Type B pancreatic cell (in vitro differentiated cells): ENCODE results near the gene NCAM1. TPM values are rescaled to one million over a fixed set of nuclear protein-coding genes. Genes with fewer than 3 reads are reported as not detected.

Source experiments
- DNase-seq: peaks from one replicate; pipeline ENCODE4 v3.0.0; 2021; ENCODE audit warnings: mixed read lengths; ENCODE audit not compliant: unreplicated experiment; ENCODE audit errors: extremely low spot score
- H3K27ac Mint-ChIP-seq: 2 replicates; pipeline ENCODE4 v1.8.0; 2021; ENCODE audit warnings: mild to moderate bottlenecking, mixed read lengths
- H3K27me3 Mint-ChIP-seq: 2 replicates; pipeline ENCODE4 v1.8.0; 2021; ENCODE audit warnings: mixed read lengths
- H3K36me3 Mint-ChIP-seq: 2 replicates; pipeline ENCODE4 v1.8.0; 2021; ENCODE audit warnings: mixed read lengths
- H3K4me1 Mint-ChIP-seq: one replicate; pipeline ENCODE4 v1.8.0; 2021; ENCODE audit warnings: mixed read lengths; ENCODE audit not compliant: unreplicated experiment
- H3K4me3 Mint-ChIP-seq: 2 replicates; pipeline ENCODE4 v1.8.0; 2021; ENCODE audit warnings: mild to moderate bottlenecking, mixed read lengths
- H3K9me3 Mint-ChIP-seq: 2 replicates; pipeline ENCODE4 v1.8.0; 2021; ENCODE audit warnings: mixed read lengths
- total RNA-seq: library from RNA; stranded (reverse); gene quantifications from 2 replicates; pipeline ENCODE4 v1.2.1, GENCODE V29; 2021; ENCODE audit warnings: low replicate concordance
- TF ChIP-seq, protein P1 (sequence below): fragments of 200-600 bp; sonication (generic); conservative IDR thresholded peaks from 2 replicates; pipeline ENCODE4 v1.5.0; 2021; ENCODE audit warnings: antibody characterized with exemption, mild to moderate bottlenecking

The NCAM1 gene
- total RNA-seq, 1 donor from 2014 or later = 106 TPM

DNA sequence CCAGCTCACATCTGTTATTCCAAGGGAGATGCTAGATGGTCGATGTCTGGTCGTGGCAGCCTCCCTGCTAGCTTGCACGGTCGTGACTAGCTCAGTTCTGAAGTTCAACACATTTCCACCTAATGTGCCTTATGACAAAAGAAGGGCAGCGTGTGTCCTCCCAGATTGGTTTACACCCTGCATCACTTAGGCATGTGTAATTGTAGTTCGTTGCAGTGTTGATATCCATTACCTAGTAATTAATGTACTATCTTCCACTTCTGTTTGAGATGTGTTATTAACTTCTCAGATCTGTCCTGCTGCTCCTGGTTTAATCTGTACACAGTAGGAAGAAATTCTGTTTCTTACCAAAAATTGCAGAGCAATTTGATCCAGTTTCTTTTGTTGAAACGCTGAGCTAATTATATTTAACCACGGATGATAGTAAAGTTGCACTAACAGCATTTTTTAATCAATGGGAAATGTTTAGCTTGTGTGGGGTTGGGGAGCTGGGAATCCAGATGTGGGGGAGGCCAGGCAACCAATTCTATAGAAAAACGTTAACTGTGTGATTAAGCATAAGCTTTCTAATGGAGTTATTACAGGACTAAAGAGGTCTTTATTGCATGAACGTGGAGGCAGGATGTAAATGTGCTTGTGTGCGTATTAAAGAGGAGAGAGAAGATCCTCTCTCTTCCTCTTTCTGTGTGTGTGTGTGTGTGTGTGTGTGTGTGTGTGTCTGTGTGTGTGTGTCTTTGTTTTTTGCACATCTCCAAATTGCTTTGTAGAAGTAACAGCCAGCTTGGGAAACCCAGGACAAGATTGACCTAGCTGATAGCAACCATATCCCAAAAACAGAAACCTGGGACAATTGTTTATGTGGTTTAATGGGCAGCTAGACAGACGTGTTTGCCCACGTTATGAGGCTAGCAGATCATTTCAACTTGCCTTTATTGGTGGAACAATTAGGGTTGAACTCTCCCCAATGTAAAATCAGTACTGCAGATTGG is 207.4 kb downstream of the NCAM1 start:
- Mint-ChIP-seq H3K4me3 (no peak overlapping the region), H3K9me3 (no peaks in the 10 kb centered on the region), H3K4me1 (peaks cover 39% of the 10 kb centered on the region), H3K27ac (no peak overlapping the region), H3K27me3 (peaks cover 2% of the 10 kb centered on the region), H3K36me3 (peaks cover under 1% of the 10 kb centered on the region)
- no peak for DNase-seq
- TF ChIP-seq, protein P1, sequence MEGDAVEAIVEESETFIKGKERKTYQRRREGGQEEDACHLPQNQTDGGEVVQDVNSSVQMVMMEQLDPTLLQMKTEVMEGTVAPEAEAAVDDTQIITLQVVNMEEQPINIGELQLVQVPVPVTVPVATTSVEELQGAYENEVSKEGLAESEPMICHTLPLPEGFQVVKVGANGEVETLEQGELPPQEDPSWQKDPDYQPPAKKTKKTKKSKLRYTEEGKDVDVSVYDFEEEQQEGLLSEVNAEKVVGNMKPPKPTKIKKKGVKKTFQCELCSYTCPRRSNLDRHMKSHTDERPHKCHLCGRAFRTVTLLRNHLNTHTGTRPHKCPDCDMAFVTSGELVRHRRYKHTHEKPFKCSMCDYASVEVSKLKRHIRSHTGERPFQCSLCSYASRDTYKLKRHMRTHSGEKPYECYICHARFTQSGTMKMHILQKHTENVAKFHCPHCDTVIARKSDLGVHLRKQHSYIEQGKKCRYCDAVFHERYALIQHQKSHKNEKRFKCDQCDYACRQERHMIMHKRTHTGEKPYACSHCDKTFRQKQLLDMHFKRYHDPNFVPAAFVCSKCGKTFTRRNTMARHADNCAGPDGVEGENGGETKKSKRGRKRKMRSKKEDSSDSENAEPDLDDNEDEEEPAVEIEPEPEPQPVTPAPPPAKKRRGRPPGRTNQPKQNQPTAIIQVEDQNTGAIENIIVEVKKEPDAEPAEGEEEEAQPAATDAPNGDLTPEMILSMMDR = no peak

- Mint-ChIP-seq H3K4me1 (peaks cover 55% of the 10 kb centered on the region), H3K27ac (no peak overlapping the region), H3K27me3 (peaks cover 2% of the 10 kb centered on the region), H3K4me3 (no peak overlapping the region), H3K36me3 (no peaks in the 10 kb centered on the region), H3K9me3 (no peaks in the 10 kb centered on the region)
- TF ChIP-seq, protein P1 = no peak
- DNase-seq = no peak
Measured at GRCh38 chr11:113172382-113172951, 211.2 kb downstream of the NCAM1 start.

DNA sequence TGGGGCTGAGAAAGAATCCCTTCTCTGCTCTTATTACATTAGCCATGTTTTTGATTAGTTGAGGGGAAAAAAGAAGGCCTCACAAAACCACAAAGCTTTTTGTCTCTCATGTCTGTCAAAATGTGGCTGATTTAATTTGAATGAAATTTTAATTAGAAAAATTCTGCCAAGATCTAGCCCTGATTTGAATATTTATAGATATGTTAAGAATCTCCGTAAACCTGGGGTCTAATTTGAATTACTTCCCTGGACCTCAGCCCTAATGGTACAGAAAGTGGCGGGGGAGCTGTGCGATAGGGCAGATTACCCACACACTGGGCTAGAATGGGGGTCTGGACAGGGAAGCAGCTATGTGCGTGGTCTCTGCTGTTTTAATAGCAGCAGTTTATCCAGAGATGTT is 211.9 kb downstream of the NCAM1 start:
- Mint-ChIP-seq H3K27ac (no peak overlapping the region), H3K36me3 (peaks cover 3% of the 10 kb centered on the region), H3K4me1 (peaks cover 55% of the 10 kb centered on the region), H3K27me3 (peaks cover 8% of the 10 kb centered on the region), H3K9me3 (no peaks in the 10 kb centered on the region), H3K4me3 (no peak overlapping the region)
- TF ChIP-seq, protein P1 = no peak
- DNase-seq = no peak

DNA sequence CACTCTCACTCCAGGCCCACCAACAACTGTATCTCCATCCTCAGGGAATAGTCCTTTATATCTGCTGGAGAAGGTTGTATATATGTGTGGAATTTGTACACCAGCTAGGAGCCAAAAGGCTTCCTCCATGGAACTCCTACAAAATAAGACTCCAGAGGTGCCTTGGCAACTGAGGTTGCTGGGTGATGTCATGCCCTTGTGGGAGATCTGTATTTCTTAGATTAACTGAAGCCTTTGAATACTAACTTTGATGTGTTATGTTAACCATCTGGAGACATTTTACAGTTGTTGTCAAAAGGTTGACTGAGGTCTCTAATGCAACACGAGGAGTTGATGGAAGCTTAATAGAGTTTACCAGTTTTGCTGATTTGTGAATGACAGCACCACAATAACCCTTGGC is 213.7 kb downstream of the NCAM1 start:
- Mint-ChIP-seq H3K36me3 (peaks cover 3% of the 10 kb centered on the region), H3K4me3 (no peak overlapping the region), H3K9me3 (no peaks in the 10 kb centered on the region), H3K27ac (no peak overlapping the region), H3K27me3 (peaks cover 12% of the 10 kb centered on the region), H3K4me1 (peaks cover 60% of the 10 kb centered on the region)
- TF ChIP-seq, protein P1 = no peak
- no peak for DNase-seq

GRCh38 chr11:113176599-113177360 is 215.6 kb downstream of the NCAM1 start:
- Mint-ChIP-seq H3K36me3 (peaks cover 3% of the 10 kb centered on the region), H3K4me1 (peaks cover 56% of the 10 kb centered on the region), H3K9me3 (no peaks in the 10 kb centered on the region), H3K4me3 (no peak overlapping the region), H3K27ac (no peak overlapping the region), H3K27me3 (peaks cover 14% of the 10 kb centered on the region)
- TF ChIP-seq, protein P1 = no peak
- no peak for DNase-seq
